HG02870 (cell line): ENCODE measurements around the gene HDAC2.
A peak's percentile ranks its signal among the peaks of the same experiment; 100 is the strongest.
"Not testable (repeated sequence)": the region's sequence is repeated elsewhere in the genome, so short reads cannot be mapped to it uniquely, and the experiment has no call there.

ENCODE experiments used
- ATAC-seq: cut with Tn5 transposase; IDR thresholded peaks from one replicate; pipeline ENCODE4 v1.9.1; 2021; ENCODE audit warnings: mild to moderate bottlenecking, moderate library complexity; ENCODE audit not compliant: unreplicated experiment

HDAC2 gene

GRCh38 chr6:113976806-113977205 is 5.9 kb upstream of the HDAC2 start:
- ATAC-seq, result no peak

- ATAC-seq, result no peak
Observed at GRCh38 chr6:113971741-113972140, 793 bp upstream of the HDAC2 start.

GRCh38 chr6:113969888-113970804 is 802 bp downstream of the HDAC2 start:
- ATAC-seq, result peak; percentile 32

- no peak for ATAC-seq
Observed at GRCh38 chr6:113968472-113968871, 2.5 kb downstream of the HDAC2 start.

GRCh38 chr6:113967777-113968176 is 3.2 kb downstream of the HDAC2 start:
- ATAC-seq, result no peak

- ATAC-seq, result peak; percentile 64
Observed at GRCh38 chr6:113960795-113961194, 10.2 kb downstream of the HDAC2 start.

GRCh38 chr6:113959235-113959634 is 11.7 kb downstream of the HDAC2 start:
- ATAC-seq, result no peak

GRCh38 chr6:113954653-113955052 is 16.3 kb downstream of the HDAC2 start:
- no peak for ATAC-seq

- no peak for ATAC-seq
Observed at GRCh38 chr6:113953346-113953745, 17.6 kb downstream of the HDAC2 start.

GRCh38 chr6:113949499-113949898 is 21.4 kb downstream of the HDAC2 start:
- no peak for ATAC-seq

- ATAC-seq, result no peak
Observed at GRCh38 chr6:113944701-113945100, 26.2 kb downstream of the HDAC2 start.

GRCh38 chr6:113939825-113940224 is 31.1 kb downstream of the HDAC2 start:
- no peak for ATAC-seq

- peak; percentile 90 for ATAC-seq
Observed at GRCh38 chr6:113936093-113936934, 34.6 kb downstream of the HDAC2 start.

- ATAC-seq, result no peak
Observed at GRCh38 chr6:113934101-113934500, 36.8 kb downstream of the HDAC2 start.

- ATAC-seq, result not testable (repeated sequence)
Observed at GRCh38 chr6:113931907-113932306, 39.0 kb downstream of the HDAC2 start.

GRCh38 chr6:113930183-113930582 is 40.8 kb downstream of the HDAC2 start:
- ATAC-seq, result no peak

GRCh38 chr6:113927001-113927400 is 43.9 kb downstream of the HDAC2 start:
- ATAC-seq, result no peak

GRCh38 chr6:113925378-113925777 is 45.6 kb downstream of the HDAC2 start:
- ATAC-seq, result no peak

- no peak for ATAC-seq
Observed at GRCh38 chr6:113924312-113924723, 46.6 kb downstream of the HDAC2 start.

GRCh38 chr6:113923526-113923925 is 47.4 kb downstream of the HDAC2 start:
- no peak for ATAC-seq

- no peak for ATAC-seq
Observed at GRCh38 chr6:113921299-113921904, 49.5 kb downstream of the HDAC2 start.
